ENCODE results near the gene PTGS1.

PTGS1 gene

DNA sequence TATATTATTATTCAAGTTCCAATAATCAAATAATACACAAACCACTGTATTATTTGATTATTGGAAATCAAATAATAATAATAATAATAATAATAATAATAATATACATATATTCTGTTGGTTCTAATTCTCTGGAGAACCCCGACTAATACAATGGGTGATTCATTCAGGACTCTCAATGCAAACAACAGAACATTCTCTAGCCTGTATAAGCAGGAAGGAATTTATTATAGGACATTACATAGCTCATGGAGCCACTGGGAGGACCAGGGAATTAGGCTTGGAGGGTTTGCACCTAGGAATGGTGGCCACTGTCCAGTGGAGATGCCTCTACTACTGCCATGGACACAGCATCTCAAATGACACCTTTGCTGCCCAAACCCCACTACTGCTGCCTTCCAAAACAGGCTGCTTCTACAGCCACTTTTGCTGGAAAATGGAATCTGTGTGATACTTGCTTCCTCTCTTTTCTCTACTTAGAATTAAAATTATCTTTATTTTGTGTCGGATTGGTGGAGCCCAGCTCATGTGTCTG, 25.9 kb downstream of the PTGS1 start:
- Histone ChIP-seq H3K9ac (ENCODE audit: low read depth, low read length, poor library complexity, severe bottlenecking) (no peak overlapping the region), H4K20me1 (ENCODE audit: insufficient read depth, low read length, poor library complexity, severe bottlenecking) (no peaks in the 10 kb centered on the region), H3K79me2 (ENCODE audit: insufficient read depth, low read length) (no peaks in the 10 kb centered on the region), H3K4me2 (ENCODE audit: low read depth, low read length, poor library complexity, severe bottlenecking) (no peak overlapping the region), H3K4me3 (ENCODE audit: low read length, poor library complexity, severe bottlenecking) (no peak overlapping the region), H2AFZ (ENCODE audit: low read length) (no peak overlapping the region), H3K36me3 (ENCODE audit: insufficient read depth, low read length) (no peaks in the 10 kb centered on the region), H3F3A (ENCODE audit: low read depth) (no peaks in the 10 kb centered on the region), H3K9me3 (ENCODE audit: insufficient read depth, low read depth, low read length) (no peaks in the 10 kb centered on the region), H3K27me3 (ENCODE audit: insufficient read depth, low read length, poor library complexity, severe bottlenecking) (no peaks in the 10 kb centered on the region), H3K4me1 (ENCODE audit: insufficient read depth, low read length, poor library complexity, severe bottlenecking) (no peaks in the 10 kb centered on the region), H3K9me2 (replicated peaks; ENCODE audit: low read depth, low read length) (no peaks in the 10 kb centered on the region)
- no peak for TF ChIP-seq EZH2phosphoT487 (IDR thresholded peaks at IDR 0.05; ENCODE audit: borderline replicate concordance)
- TF ChIP-seq, protein P1, sequence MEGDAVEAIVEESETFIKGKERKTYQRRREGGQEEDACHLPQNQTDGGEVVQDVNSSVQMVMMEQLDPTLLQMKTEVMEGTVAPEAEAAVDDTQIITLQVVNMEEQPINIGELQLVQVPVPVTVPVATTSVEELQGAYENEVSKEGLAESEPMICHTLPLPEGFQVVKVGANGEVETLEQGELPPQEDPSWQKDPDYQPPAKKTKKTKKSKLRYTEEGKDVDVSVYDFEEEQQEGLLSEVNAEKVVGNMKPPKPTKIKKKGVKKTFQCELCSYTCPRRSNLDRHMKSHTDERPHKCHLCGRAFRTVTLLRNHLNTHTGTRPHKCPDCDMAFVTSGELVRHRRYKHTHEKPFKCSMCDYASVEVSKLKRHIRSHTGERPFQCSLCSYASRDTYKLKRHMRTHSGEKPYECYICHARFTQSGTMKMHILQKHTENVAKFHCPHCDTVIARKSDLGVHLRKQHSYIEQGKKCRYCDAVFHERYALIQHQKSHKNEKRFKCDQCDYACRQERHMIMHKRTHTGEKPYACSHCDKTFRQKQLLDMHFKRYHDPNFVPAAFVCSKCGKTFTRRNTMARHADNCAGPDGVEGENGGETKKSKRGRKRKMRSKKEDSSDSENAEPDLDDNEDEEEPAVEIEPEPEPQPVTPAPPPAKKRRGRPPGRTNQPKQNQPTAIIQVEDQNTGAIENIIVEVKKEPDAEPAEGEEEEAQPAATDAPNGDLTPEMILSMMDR (conservative IDR thresholded peaks at IDR 0.05; ENCODE audit: low read length) = no peak

DNA sequence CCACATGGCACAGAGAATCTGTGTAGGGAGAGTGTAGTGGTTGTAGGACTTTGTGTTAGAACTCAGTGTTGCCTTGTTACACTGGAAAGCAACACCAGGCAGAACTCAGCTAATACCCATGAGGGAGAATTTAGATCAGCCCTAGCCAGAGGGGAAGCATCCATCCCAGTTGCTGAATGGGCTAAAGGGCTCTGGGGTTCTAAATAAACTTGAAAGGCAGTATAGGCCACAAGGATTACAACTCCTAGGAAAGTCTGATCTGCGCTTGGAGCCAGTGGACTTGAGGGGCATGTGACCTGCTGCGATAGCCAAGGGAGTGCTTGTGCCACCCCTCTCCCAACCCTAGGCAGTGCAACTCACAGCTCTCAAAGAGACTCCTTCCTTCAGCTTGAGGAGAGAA, 26.9 kb downstream of the PTGS1 start:
- Histone ChIP-seq H3K9ac (ENCODE audit: low read depth, low read length, poor library complexity, severe bottlenecking) (no peak overlapping the region), H3K4me1 (ENCODE audit: insufficient read depth, low read length, poor library complexity, severe bottlenecking) (no peaks in the 10 kb centered on the region), H3K9me3 (ENCODE audit: insufficient read depth, low read depth, low read length) (no peaks in the 10 kb centered on the region), H3K79me2 (ENCODE audit: insufficient read depth, low read length) (no peaks in the 10 kb centered on the region), H3F3A (ENCODE audit: low read depth) (no peaks in the 10 kb centered on the region), H3K36me3 (ENCODE audit: insufficient read depth, low read length) (no peaks in the 10 kb centered on the region), H3K4me3 (ENCODE audit: low read length, poor library complexity, severe bottlenecking) (no peak overlapping the region), H2AFZ (ENCODE audit: low read length) (no peak overlapping the region), H3K4me2 (ENCODE audit: low read depth, low read length, poor library complexity, severe bottlenecking) (no peak overlapping the region), H4K20me1 (ENCODE audit: insufficient read depth, low read length, poor library complexity, severe bottlenecking) (no peaks in the 10 kb centered on the region), H3K9me2 (replicated peaks; ENCODE audit: low read depth, low read length) (no peaks in the 10 kb centered on the region), H3K27me3 (ENCODE audit: insufficient read depth, low read length, poor library complexity, severe bottlenecking) (no peaks in the 10 kb centered on the region)
- no peak for TF ChIP-seq EZH2phosphoT487 (IDR thresholded peaks at IDR 0.05; ENCODE audit: borderline replicate concordance)
- TF ChIP-seq, protein P1 (conservative IDR thresholded peaks at IDR 0.05; ENCODE audit: low read length) = no peak

GRCh38 chr9:122398371-122398924, 27.6 kb downstream of the PTGS1 start:
- no peaks in the 10 kb centered on the region for H3F3A ChIP-seq (ENCODE audit: low read depth)
- no peaks in the 10 kb centered on the region for H3K27me3 ChIP-seq (ENCODE audit: insufficient read depth, low read length, poor library complexity, severe bottlenecking)
- H3K36me3 ChIP-seq (ENCODE audit: insufficient read depth, low read length) = no peaks in the 10 kb centered on the region
- no peak overlapping the region for H3K9ac ChIP-seq (ENCODE audit: low read depth, low read length, poor library complexity, severe bottlenecking)
- H2AFZ ChIP-seq (ENCODE audit: low read length) = no peak overlapping the region
- no peak for TF ChIP-seq EZH2phosphoT487 (IDR thresholded peaks at IDR 0.05; ENCODE audit: borderline replicate concordance)
- H3K9me2 ChIP-seq (replicated peaks; ENCODE audit: low read depth, low read length) = no peaks in the 10 kb centered on the region
- H3K9me3 ChIP-seq (ENCODE audit: insufficient read depth, low read depth, low read length) = no peaks in the 10 kb centered on the region
- H3K4me2 ChIP-seq (ENCODE audit: low read depth, low read length, poor library complexity, severe bottlenecking) = no peak overlapping the region
- no peaks in the 10 kb centered on the region for H3K4me1 ChIP-seq (ENCODE audit: insufficient read depth, low read length, poor library complexity, severe bottlenecking)
- H3K4me3 ChIP-seq (ENCODE audit: low read length, poor library complexity, severe bottlenecking) = no peak overlapping the region
- H3K79me2 ChIP-seq (ENCODE audit: insufficient read depth, low read length) = no peaks in the 10 kb centered on the region
- H4K20me1 ChIP-seq (ENCODE audit: insufficient read depth, low read length, poor library complexity, severe bottlenecking) = no peaks in the 10 kb centered on the region

DNA sequence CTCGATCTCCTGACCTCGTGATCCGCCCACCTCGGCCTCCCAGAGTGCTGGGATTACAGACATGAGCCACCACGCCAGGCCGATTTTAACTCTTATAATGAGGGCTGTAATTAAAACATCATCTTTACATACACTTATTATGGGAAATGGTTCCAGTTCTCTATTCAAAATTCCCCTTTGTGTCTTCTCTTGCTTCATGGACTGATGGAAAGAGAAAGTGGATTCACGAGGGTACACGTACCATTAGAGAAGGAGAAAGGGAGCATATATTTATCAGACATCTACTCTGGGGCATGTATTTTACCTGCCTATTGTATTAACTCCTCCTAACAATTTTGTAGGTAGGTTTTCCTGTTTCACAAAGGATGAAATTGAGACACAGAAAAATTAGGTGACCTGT, 31.1 kb downstream of the PTGS1 start:
- no peaks in the 10 kb centered on the region for H3K36me3 ChIP-seq (ENCODE audit: insufficient read depth, low read length)
- no peak overlapping the region for H2AFZ ChIP-seq (ENCODE audit: low read length)
- no peak overlapping the region for H3K9ac ChIP-seq (ENCODE audit: low read depth, low read length, poor library complexity, severe bottlenecking)
- no peak for TF ChIP-seq EZH2phosphoT487 (IDR thresholded peaks at IDR 0.05; ENCODE audit: borderline replicate concordance)
- TF ChIP-seq, protein P1 (conservative IDR thresholded peaks at IDR 0.05; ENCODE audit: low read length) = no peak
- no peaks in the 10 kb centered on the region for H3K27me3 ChIP-seq (ENCODE audit: insufficient read depth, low read length, poor library complexity, severe bottlenecking)
- no peaks in the 10 kb centered on the region for H3K79me2 ChIP-seq (ENCODE audit: insufficient read depth, low read length)
- no peaks in the 10 kb centered on the region for H3K9me2 ChIP-seq (replicated peaks; ENCODE audit: low read depth, low read length)
- H3K4me2 ChIP-seq (ENCODE audit: low read depth, low read length, poor library complexity, severe bottlenecking) = no peak overlapping the region
- H3K4me3 ChIP-seq (ENCODE audit: low read length, poor library complexity, severe bottlenecking) = no peak overlapping the region
- H3K4me1 ChIP-seq (ENCODE audit: insufficient read depth, low read length, poor library complexity, severe bottlenecking) = no peaks in the 10 kb centered on the region
- no peaks in the 10 kb centered on the region for H4K20me1 ChIP-seq (ENCODE audit: insufficient read depth, low read length, poor library complexity, severe bottlenecking)
- H3K9me3 ChIP-seq (ENCODE audit: insufficient read depth, low read depth, low read length) = no peaks in the 10 kb centered on the region
- H3F3A ChIP-seq (ENCODE audit: low read depth) = no peaks in the 10 kb centered on the region

All from Loucy (cell line).